Measurements from ENCODE around the gene AGBL4.

Gene AGBL4

GRCh38 chr1:48667782-48668181, 1356.0 kb downstream of the AGBL4 start:
- DNase-seq (ENCODE audit: insufficient read length) (no peak), FAIRE-seq (no peak)
- TF ChIP-seq POLR2A (IDR thresholded peaks at IDR 0.05; ENCODE audit: low read depth, low read length) = no peak
- TF ChIP-seq TAF1 (IDR thresholded peaks at IDR 0.05; ENCODE audit: borderline replicate concordance, low read depth, low read length) = no peak
- TF ChIP-seq POLR2AphosphoS5 (IDR thresholded peaks at IDR 0.05; ENCODE audit: low read depth, low read length) = no peak

GRCh38 chr1:48665708-48666407, 1357.9 kb downstream of the AGBL4 start:
- no peak for FAIRE-seq
- no peak for DNase-seq (ENCODE audit: insufficient read length)
- TF ChIP-seq POLR2AphosphoS5 (IDR thresholded peaks at IDR 0.05; ENCODE audit: low read depth, low read length) = no peak
- TF ChIP-seq TAF1 (IDR thresholded peaks at IDR 0.05; ENCODE audit: borderline replicate concordance, low read depth, low read length) = no peak
- TF ChIP-seq POLR2A (IDR thresholded peaks at IDR 0.05; ENCODE audit: low read depth, low read length) = no peak

- FAIRE-seq = no peak
- no peak for DNase-seq (ENCODE audit: insufficient read length)
- TF ChIP-seq POLR2AphosphoS5 (IDR thresholded peaks at IDR 0.05; ENCODE audit: low read depth, low read length) = no peak
- no peak for TF ChIP-seq TAF1 (IDR thresholded peaks at IDR 0.05; ENCODE audit: borderline replicate concordance, low read depth, low read length)
- TF ChIP-seq POLR2A (IDR thresholded peaks at IDR 0.05; ENCODE audit: low read depth, low read length) = no peak
Observed at GRCh38 chr1:48661726-48662463, 1361.9 kb downstream of the AGBL4 start.

- FAIRE-seq (no peak), DNase-seq (ENCODE audit: insufficient read length) (no peak)
- TF ChIP-seq TAF1 (IDR thresholded peaks at IDR 0.05; ENCODE audit: borderline replicate concordance, low read depth, low read length) (no peak), POLR2A (IDR thresholded peaks at IDR 0.05; ENCODE audit: low read depth, low read length) (no peak), POLR2AphosphoS5 (IDR thresholded peaks at IDR 0.05; ENCODE audit: low read depth, low read length) (no peak)
Observed at GRCh38 chr1:48659801-48660200, 1364.0 kb downstream of the AGBL4 start.

GRCh38 chr1:48657413-48657812, 1366.3 kb downstream of the AGBL4 start:
- TF ChIP-seq POLR2AphosphoS5 (IDR thresholded peaks at IDR 0.05; ENCODE audit: low read depth, low read length) (no peak), POLR2A (IDR thresholded peaks at IDR 0.05; ENCODE audit: low read depth, low read length) (no peak), TAF1 (IDR thresholded peaks at IDR 0.05; ENCODE audit: borderline replicate concordance, low read depth, low read length) (no peak)
- no peak for DNase-seq (ENCODE audit: insufficient read length)
- no peak for FAIRE-seq

- TF ChIP-seq POLR2AphosphoS5 (IDR thresholded peaks at IDR 0.05; ENCODE audit: low read depth, low read length) (no peak), TAF1 (IDR thresholded peaks at IDR 0.05; ENCODE audit: borderline replicate concordance, low read depth, low read length) (no peak), POLR2A (IDR thresholded peaks at IDR 0.05; ENCODE audit: low read depth, low read length) (no peak)
- DNase-seq (ENCODE audit: insufficient read length) (no peak), FAIRE-seq (no peak)
Observed at GRCh38 chr1:48654606-48655210, 1369.0 kb downstream of the AGBL4 start.

GRCh38 chr1:48652334-48652733, 1371.4 kb downstream of the AGBL4 start:
- no peak for TF ChIP-seq TAF1 (IDR thresholded peaks at IDR 0.05; ENCODE audit: borderline replicate concordance, low read depth, low read length)
- TF ChIP-seq POLR2A (IDR thresholded peaks at IDR 0.05; ENCODE audit: low read depth, low read length) = no peak
- no peak for TF ChIP-seq POLR2AphosphoS5 (IDR thresholded peaks at IDR 0.05; ENCODE audit: low read depth, low read length)
- no peak for DNase-seq (ENCODE audit: insufficient read length)
- FAIRE-seq = no peak

- TF ChIP-seq POLR2A (IDR thresholded peaks at IDR 0.05; ENCODE audit: low read depth, low read length) (no peak), TAF1 (IDR thresholded peaks at IDR 0.05; ENCODE audit: borderline replicate concordance, low read depth, low read length) (no peak), POLR2AphosphoS5 (IDR thresholded peaks at IDR 0.05; ENCODE audit: low read depth, low read length) (no peak)
- FAIRE-seq = no peak
- no peak for DNase-seq (ENCODE audit: insufficient read length)
Observed at GRCh38 chr1:48649880-48650279, 1373.9 kb downstream of the AGBL4 start.

GRCh38 chr1:48645883-48646282, 1377.9 kb downstream of the AGBL4 start:
- FAIRE-seq (no peak), DNase-seq (ENCODE audit: insufficient read length) (no peak)
- no peak for TF ChIP-seq POLR2AphosphoS5 (IDR thresholded peaks at IDR 0.05; ENCODE audit: low read depth, low read length)
- TF ChIP-seq TAF1 (IDR thresholded peaks at IDR 0.05; ENCODE audit: borderline replicate concordance, low read depth, low read length) = no peak
- TF ChIP-seq POLR2A (IDR thresholded peaks at IDR 0.05; ENCODE audit: low read depth, low read length) = no peak

GRCh38 chr1:48644905-48645605, 1378.7 kb downstream of the AGBL4 start:
- FAIRE-seq = no peak
- DNase-seq (ENCODE audit: insufficient read length) = no peak
- TF ChIP-seq POLR2AphosphoS5 (IDR thresholded peaks at IDR 0.05; ENCODE audit: low read depth, low read length) = no peak
- TF ChIP-seq TAF1 (IDR thresholded peaks at IDR 0.05; ENCODE audit: borderline replicate concordance, low read depth, low read length) = no peak
- TF ChIP-seq POLR2A (IDR thresholded peaks at IDR 0.05; ENCODE audit: low read depth, low read length) = no peak

All from GM12892 (cell line).